Progenitor cell of endocrine pancreas (in vitro differentiated cells): ENCODE measurements around the gene CCDC61. TPM values are rescaled to one million over a fixed set of nuclear protein-coding genes. Genes with fewer than 3 reads are reported as not detected.
A peak's percentile ranks its signal among the peaks of the same experiment; 100 is the strongest.

Experiments used
- DNase-seq: peaks from one replicate; pipeline ENCODE4 v3.0.0; 2021; ENCODE audit warnings: low spot score; ENCODE audit not compliant: unreplicated experiment
- H3K27ac Mint-ChIP-seq: 2 replicates; pipeline ENCODE4 v1.8.0; 2021; ENCODE audit warnings: mild to moderate bottlenecking, moderate library complexity, mixed read lengths
- H3K27me3 Mint-ChIP-seq: 2 replicates; pipeline ENCODE4 v1.8.0; 2021; ENCODE audit warnings: mixed read lengths
- H3K36me3 Mint-ChIP-seq: 2 replicates; pipeline ENCODE4 v1.8.0; 2022; ENCODE audit warnings: mixed read lengths; ENCODE audit not compliant: insufficient read depth
- H3K4me1 Mint-ChIP-seq: 2 replicates; pipeline ENCODE4 v1.8.0; 2021; ENCODE audit warnings: low read depth, mixed read lengths
- H3K4me3 Mint-ChIP-seq: 2 replicates; pipeline ENCODE4 v1.8.0; 2021; ENCODE audit warnings: low read depth, mild to moderate bottlenecking, moderate library complexity, mixed read lengths
- H3K9me3 Mint-ChIP-seq: 2 replicates; pipeline ENCODE4 v1.8.0; 2021; ENCODE audit warnings: low read depth, mixed read lengths
- CTCF ChIP-seq: fragments of 200-600 bp; sonication (generic); IDR thresholded peaks from one replicate; pipeline ENCODE4 v1.5.0; 2021; ENCODE audit warnings: antibody characterized with exemption, mild to moderate bottlenecking; ENCODE audit not compliant: unreplicated experiment
- total RNA-seq: library from RNA; stranded (reverse); gene quantifications from 2 replicates; pipeline ENCODE4 v1.2.1, GENCODE V29; 2021

The CCDC61 gene
- total RNA-seq, 1 donor from 2014 or later: 22.2 TPM

- Mint-ChIP-seq H3K4me3 (no peak overlapping the region), H3K27ac (no peak overlapping the region), H3K36me3 (peaks cover 8% of the 10 kb centered on the region), H3K9me3 (peaks cover 4% of the 10 kb centered on the region), H3K4me1 (no peaks in the 10 kb centered on the region), H3K27me3 (no peaks in the 10 kb centered on the region)
- no peak for DNase-seq
- TF ChIP-seq CTCF: no peak
Measured at GRCh38 chr19:46022061-46022430, 26.8 kb downstream of the CCDC61 start.

GRCh38 chr19:46022431-46023310, 27.4 kb downstream of the CCDC61 start, which contains the start of gene PGLYRP1:
TSS of gene PGLYRP1 (minus strand) at chr19:46023053. CDS start at chr19:46023021, 32 bp downstream.
- Mint-ChIP-seq H3K27me3 (no peaks in the 10 kb centered on the region), H3K9me3 (peaks cover 4% of the 10 kb centered on the region), H3K4me3 (no peak within 1 kb of the TSS), H3K4me1 (no peaks in the 10 kb centered on the region), H3K36me3 (peaks cover 8% of the 10 kb centered on the region), H3K27ac (no peak within 1 kb of the TSS)
- TF ChIP-seq CTCF: no peak
- no peak for DNase-seq

GRCh38 chr19:46023311-46023779, 28.1 kb downstream of the CCDC61 start:
- Mint-ChIP-seq H3K9me3 (peaks cover 4% of the 10 kb centered on the region), H3K4me3 (no peak overlapping the region), H3K27me3 (no peaks in the 10 kb centered on the region), H3K36me3 (peaks cover 8% of the 10 kb centered on the region), H3K27ac (no peak overlapping the region), H3K4me1 (no peaks in the 10 kb centered on the region)
- DNase-seq: no peak
- no peak for TF ChIP-seq CTCF

- Mint-ChIP-seq H3K9me3 (peaks cover 4% of the 10 kb centered on the region), H3K36me3 (peaks cover 8% of the 10 kb centered on the region), H3K4me1 (peaks cover 10% of the 10 kb centered on the region), H3K27me3 (peaks cover 2% of the 10 kb centered on the region), H3K27ac (no peak overlapping the region), H3K4me3 (no peak overlapping the region)
- TF ChIP-seq CTCF: no peak
- DNase-seq: no peak
Measured at GRCh38 chr19:46025835-46026234, 30.6 kb downstream of the CCDC61 start.

GRCh38 chr19:46030812-46031550, 35.7 kb downstream of the CCDC61 start:
- DNase-seq: no peak
- H3K36me3 Mint-ChIP-seq: peaks cover 6% of the 10 kb centered on the region
- TF ChIP-seq CTCF: no peak
- H3K9me3 Mint-ChIP-seq: peaks cover 2% of the 10 kb centered on the region
- H3K4me1 Mint-ChIP-seq: peaks cover 19% of the 10 kb centered on the region
- H3K27me3 Mint-ChIP-seq: peaks cover 2% of the 10 kb centered on the region
- peak overlapping the region; percentile 82 for H3K27ac Mint-ChIP-seq
- H3K4me3 Mint-ChIP-seq: no peak overlapping the region
